ENCODE data around the gene TLX2. TPM values are rescaled to one million over a fixed set of nuclear protein-coding genes. Genes with fewer than 3 reads are reported as not detected.
A peak's percentile ranks its signal among the peaks of the same experiment; 100 is the strongest.

Gene TLX2
- total and polyA plus RNA-seq, 2 of the 13 experiments (the other 11 are each of a cell fraction or from before 2014, with no cell fraction given): 0.05 to 0.20 TPM

- TF ChIP-seq NRL (CRISPR knock-in tag; IDR thresholded peaks at IDR 0.05; ENCODE audit: borderline replicate concordance) (no peak; the same call in 1 of the 2 replicates), EP300 (IDR thresholded peaks at IDR 0.05; ENCODE audit: low read depth in 2 of 2, low read length in 2 of 2) (0 out of 4 replicates have a peak, but pooled peaks of 1 of the 2 experiments have one; percentile 31), EP300 (CRISPR knock-in tag; IDR thresholded peaks at IDR 0.05; ENCODE audit: borderline replicate concordance) (0 out of 2 replicates have a peak, but pooled peaks have one; percentile 30), TAF1 (CRISPR knock-in tag; IDR thresholded peaks at IDR 0.05) (peak; percentile 90), ZSCAN9 (CRISPR knock-in tag; IDR thresholded peaks at IDR 0.05; ENCODE audit: borderline replicate concordance) (no peak; the same call in 1 of the 2 replicates), MBD4 (IDR thresholded peaks at IDR 0.05; ENCODE audit: borderline replicate concordance, low read length) (no peak), ZNF547 (CRISPR knock-in tag; IDR thresholded peaks at IDR 0.05) (peak; percentile 89), ZNF850 (CRISPR knock-in tag; conservative IDR thresholded peaks at IDR 0.05) (0 out of 2 replicates have a peak, but pooled peaks have one; percentile 91), CEBPB (IDR thresholded peaks at IDR 0.05; ENCODE audit: borderline replicate concordance, low read depth, low read length) (no peak), ZNF75D (CRISPR knock-in tag; IDR thresholded peaks at IDR 0.05; ENCODE audit: borderline replicate concordance) (no peak), ZNF253 (CRISPR knock-in tag; IDR thresholded peaks at IDR 0.05; ENCODE audit: borderline replicate concordance) (no peak), ZNF569 (CRISPR knock-in tag; IDR thresholded peaks at IDR 0.05; ENCODE audit: borderline replicate concordance) (0 out of 2 replicates have a peak, but pooled peaks have one; percentile 61), HNRNPLL (IDR thresholded peaks at IDR 0.05; ENCODE audit: low read depth, low read length, poor library complexity, severe bottlenecking) (peak; percentile 71), ZNF513 (CRISPR knock-in tag; conservative IDR thresholded peaks at IDR 0.05) (no peak), MED8 (CRISPR knock-in tag; IDR thresholded peaks at IDR 0.05; ENCODE audit: insufficient replicate concordance) (peak; percentile 91), GFI1 (CRISPR knock-in tag; IDR thresholded peaks at IDR 0.05; ENCODE audit: borderline replicate concordance) (no peak), HDAC6 (IDR thresholded peaks at IDR 0.05; ENCODE audit: low read depth, low read length) (no peak), SIN3A (IDR thresholded peaks at IDR 0.05; ENCODE audit: borderline replicate concordance, low read depth, low read length) (peak; percentile 68; the same call in 1 of the 2 replicates), CERS6 (CRISPR knock-in tag; IDR thresholded peaks at IDR 0.05) (no peak), ASH2L (IDR thresholded peaks at IDR 0.05; ENCODE audit: insufficient read length, low read depth, low read length) (peak; percentile 94), ZNF616 (CRISPR knock-in tag; IDR thresholded peaks at IDR 0.05; ENCODE audit: low read depth) (no peak; the same call in 1 of the 2 replicates), ZNF550 (CRISPR knock-in tag; IDR thresholded peaks at IDR 0.05; ENCODE audit: borderline replicate concordance) (no peak; the same call in 1 of the 2 replicates), ZNF264 (CRISPR knock-in tag; IDR thresholded peaks at IDR 0.05) (no peak; the same call in 1 of the 2 replicates), RBFOX2 (IDR thresholded peaks at IDR 0.05; ENCODE audit: low read depth, low read length) (no peak), ZNF44 (CRISPR knock-in tag; IDR thresholded peaks at IDR 0.05) (no peak; the same call in 1 of the 2 replicates), FOSL1 (CRISPR knock-in tag; IDR thresholded peaks at IDR 0.05; ENCODE audit: borderline replicate concordance) (no peak), HNRNPH1 (optimal IDR thresholded peaks at IDR 0.05; ENCODE audit: low read depth, low read length) (peak; percentile 18), ZNF10 (CRISPR knock-in tag; IDR thresholded peaks at IDR 0.05; ENCODE audit: borderline replicate concordance, low read depth) (no peak)
Measured at GRCh38 chr2:74482801-74483674, 31.2 kb upstream of the TLX2 start, which contains the start of the genes CCDC142 and TTC31 (continued).

Measured in HepG2 (cell line).